OCI-LY3 (cell line): ENCODE data around the gene KCNQ1.

Source experiments
- CTCF ChIP-seq: fragments of 200-600, 300-600 bp; sonication (generic); IDR thresholded peaks from 2 replicates; pipeline ENCODE4 v1.5.1; 2014; ENCODE audit warnings: antibody characterized with exemption, low read length, low read depth
- EZH2phosphoT487 ChIP-seq: fragments of 200-600 bp; shearing (Covaris generic); IDR thresholded peaks from 2 replicates; pipeline ENCODE4 v1.6.1; 2018; ENCODE audit warnings: antibody characterized with exemption, mixed run types, low read depth

GRCh38 chr11:2716376-2717095 is 271.7 kb downstream of the KCNQ1 start:
- TF ChIP-seq CTCF, result no peak
- no peak for TF ChIP-seq EZH2phosphoT487
